ENCODE data around the gene MAML3. TPM values are rescaled to one million over a fixed set of nuclear protein-coding genes. Genes with fewer than 3 reads are reported as not detected.

Gene MAML3
- total and polyA plus RNA-seq, 7 experiments from 2014 or later = 0.53 to 9.4 (median 3.3) TPM

GRCh38 chr4:140069066-140069465, 84.9 kb downstream of the MAML3 start:
- H3K36me3 ChIP-seq (ENCODE audit: control insufficient read depth in 2 of 3, insufficient read depth in 3 of 3, low read length in 3 of 3) = no peaks in the 10 kb centered on the region
- H3K4me3 Mint-ChIP-seq = peak overlapping the region in 5 of 10 donors; percentile 2 to 77 (median 58)
- peaks cover 0 to 9% (median 0%) of the 10 kb centered on the region in 5 donors for H3K36me3 Mint-ChIP-seq
- H3K4me1 Mint-ChIP-seq = peaks cover 33 to 53% (median 44%) of the 10 kb centered on the region in 7 donors
- no peaks in the 10 kb centered on the region for H3K27me3 ChIP-seq (ENCODE audit: control insufficient read depth in 2 of 2, insufficient read depth in 2 of 2, low read length in 2 of 2)
- H3K27ac Mint-ChIP-seq = peak overlapping the region in 6 of 9 donors; percentile 70 to 98 (median 83)
- DNase-seq (no peak), ATAC-seq (no peak)
- H3K9me3 Mint-ChIP-seq = peaks cover 0 to 1% (median 0%) of the 10 kb centered on the region in 11 donors
- no peaks in the 10 kb centered on the region for H3K9me3 ChIP-seq (ENCODE audit: control insufficient read depth in 2 of 3, low read length in 3 of 3)
- peaks cover 18 to 24% of the 10 kb centered on the region in 2 donors for H3K4me1 ChIP-seq (ENCODE audit: control insufficient read depth in 2 of 2, insufficient read depth in 2 of 2, low read length in 2 of 2)
- no peak overlapping the region for H3K4me3 ChIP-seq (ENCODE audit: low read length)
- ChIA-PET POLR2A (interaction anchor here (0.7 kb wide), 1 partner anchor 20 kb away, joined by 3 read pairs; no protein-coding TSS in a partner anchor), CTCF (no interaction called here)
- intact Hi-C loops (cut with micrococcal nuclease) = no loop called here
- no peak overlapping the region for H3K27ac ChIP-seq (ENCODE audit: low read depth, low read length)
- peaks cover 0 to 73% (median 0%) of the 10 kb centered on the region in 5 donors for H3K27me3 Mint-ChIP-seq

GRCh38 chr4:140068271-140068670, 85.7 kb downstream of the MAML3 start:
- ATAC-seq (no peak), DNase-seq (no peak)
- no peaks in the 10 kb centered on the region for H3K36me3 ChIP-seq (ENCODE audit: control insufficient read depth in 2 of 3, insufficient read depth in 3 of 3, low read length in 3 of 3)
- peaks cover 0 to 73% (median 0%) of the 10 kb centered on the region in 5 donors for H3K27me3 Mint-ChIP-seq
- ChIA-PET CTCF (no interaction called here), POLR2A (interaction anchor here (0.7 kb wide), 1 partner anchor 19 kb away, joined by 3 read pairs; no protein-coding TSS in a partner anchor)
- peaks cover 0 to 5% (median 0%) of the 10 kb centered on the region in 5 donors for H3K36me3 Mint-ChIP-seq
- H3K4me3 Mint-ChIP-seq = no peak overlapping the region
- H3K4me1 Mint-ChIP-seq = peaks cover 32 to 49% (median 40%) of the 10 kb centered on the region in 7 donors
- intact Hi-C loops (cut with micrococcal nuclease) = no loop called here
- peaks cover 18 to 24% of the 10 kb centered on the region in 2 donors for H3K4me1 ChIP-seq (ENCODE audit: control insufficient read depth in 2 of 2, insufficient read depth in 2 of 2, low read length in 2 of 2)
- no peak overlapping the region for H3K27ac ChIP-seq (ENCODE audit: low read depth, low read length)
- peak overlapping the region in 3 of 9 donors; percentile 32 to 46 (median 46) for H3K27ac Mint-ChIP-seq
- no peak overlapping the region for H3K4me3 ChIP-seq (ENCODE audit: low read length)
- H3K9me3 Mint-ChIP-seq = peaks cover 0 to 1% (median 0%) of the 10 kb centered on the region in 11 donors
- H3K9me3 ChIP-seq (ENCODE audit: control insufficient read depth in 2 of 3, low read length in 3 of 3) = no peaks in the 10 kb centered on the region
- H3K27me3 ChIP-seq (ENCODE audit: control insufficient read depth in 2 of 2, insufficient read depth in 2 of 2, low read length in 2 of 2) = no peaks in the 10 kb centered on the region

- H3K4me1 Mint-ChIP-seq = peaks cover 15 to 39% (median 29%) of the 10 kb centered on the region in 7 donors
Measured at GRCh38 chr4:140066031-140066930, 87.7 kb downstream of the MAML3 start.

GRCh38 chr4:140065393-140065792, 88.6 kb downstream of the MAML3 start:
- Mint-ChIP-seq H3K27me3 (peaks cover 0 to 78% (median 0%) of the 10 kb centered on the region in 5 donors), H3K36me3 (peaks cover 0 to 4% (median 0%) of the 10 kb centered on the region in 5 donors), H3K4me1 (peaks cover 11 to 39% (median 29%) of the 10 kb centered on the region in 7 donors), H3K4me3 (no peak overlapping the region), H3K9me3 (no peaks in the 10 kb centered on the region), H3K27ac (no peak overlapping the region)
- H3K27me3 ChIP-seq (ENCODE audit: control insufficient read depth in 2 of 2, insufficient read depth in 2 of 2, low read length in 2 of 2) = no peaks in the 10 kb centered on the region
- ATAC-seq (no peak), DNase-seq (no peak)
- no peak overlapping the region for H3K4me3 ChIP-seq (ENCODE audit: low read length)
- peaks cover 0 to 4% of the 10 kb centered on the region in 2 donors for H3K4me1 ChIP-seq (ENCODE audit: control insufficient read depth in 2 of 2, insufficient read depth in 2 of 2, low read length in 2 of 2)
- POLR2A ChIA-PET = interaction anchor here (0.6 kb wide), 1 partner anchor 1035 kb away, joined by 3 read pairs; no protein-coding TSS in a partner anchor
- intact Hi-C loops (cut with micrococcal nuclease) = no loop called here
- H3K9me3 ChIP-seq (ENCODE audit: control insufficient read depth in 2 of 3, low read length in 3 of 3) = no peaks in the 10 kb centered on the region
- no peaks in the 10 kb centered on the region for H3K36me3 ChIP-seq (ENCODE audit: control insufficient read depth in 2 of 3, insufficient read depth in 3 of 3, low read length in 3 of 3)
- no peak overlapping the region for H3K27ac ChIP-seq (ENCODE audit: low read depth, low read length)
- CTCF ChIA-PET = no interaction called here

More at GRCh38 chr4:140066031-140066930, 87.7 kb downstream of the MAML3 start:
- Mint-ChIP-seq H3K27me3 (peaks cover 0 to 72% (median 0%) of the 10 kb centered on the region in 5 donors), H3K9me3 (no peaks in the 10 kb centered on the region), H3K4me3 (no peak overlapping the region), H3K36me3 (peaks cover 0 to 5% (median 0%) of the 10 kb centered on the region in 5 donors), H3K27ac (peak overlapping the region in 2 of 9 donors; percentile 27 to 46)
- Histone ChIP-seq H3K9me3 (ENCODE audit: control insufficient read depth in 2 of 3, low read length in 3 of 3) (no peaks in the 10 kb centered on the region), H3K4me3 (ENCODE audit: low read length) (no peak overlapping the region), H3K36me3 (ENCODE audit: control insufficient read depth in 2 of 3, insufficient read depth in 3 of 3, low read length in 3 of 3) (no peaks in the 10 kb centered on the region), H3K4me1 (ENCODE audit: control insufficient read depth in 2 of 2, insufficient read depth in 2 of 2, low read length in 2 of 2) (peaks cover 9 to 12% of the 10 kb centered on the region in 2 donors), H3K27ac (ENCODE audit: low read depth, low read length) (no peak overlapping the region), H3K27me3 (ENCODE audit: control insufficient read depth in 2 of 2, insufficient read depth in 2 of 2, low read length in 2 of 2) (no peaks in the 10 kb centered on the region)
- ChIA-PET POLR2A (no interaction called here), CTCF (no interaction called here)
- no peak for DNase-seq
- no peak for ATAC-seq
- intact Hi-C loops (cut with micrococcal nuclease) = no loop called here

DNA sequence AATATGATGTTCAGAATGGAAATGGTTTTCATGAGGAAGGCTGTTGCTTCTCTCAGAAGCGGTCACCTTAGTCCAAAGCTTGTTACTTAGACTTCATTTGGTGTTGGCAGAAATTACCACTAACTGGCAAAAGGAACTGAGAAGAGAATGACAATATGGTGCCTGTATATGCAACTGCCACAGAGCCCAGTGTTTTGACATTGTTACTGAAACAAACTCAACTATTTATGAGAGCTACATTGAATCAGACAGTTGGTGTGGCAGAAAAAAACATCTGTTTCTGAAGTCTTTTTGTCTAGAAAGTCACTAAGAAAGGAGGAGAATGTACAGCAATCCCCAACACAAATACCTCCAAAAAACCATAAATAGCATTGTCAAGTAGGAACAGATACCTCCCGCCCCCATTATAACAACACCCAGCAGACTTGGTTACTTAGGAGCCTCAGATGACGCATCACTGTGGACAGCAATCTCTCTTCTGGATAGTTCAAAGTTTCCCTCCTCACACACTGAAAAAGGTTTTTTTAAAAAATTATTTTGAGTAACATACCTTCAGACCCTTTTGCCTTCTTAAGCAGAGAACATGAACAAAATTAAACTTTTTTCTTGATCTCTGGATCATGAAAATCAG, 92.2 kb downstream of the MAML3 start:
- CTCF ChIA-PET = interaction anchor here (1.2 kb wide), 1 partner anchor 8 kb away, joined by 3 read pairs; no protein-coding TSS in a partner anchor
- POLR2A ChIA-PET = interaction anchor here (0.6 to 1.8 kb wide), 5 partner anchors 9 to 90 kb away, joined by 3 to 11 read pairs (median 3); no protein-coding TSS in a partner anchor

GRCh38 chr4:140061194-140061593, 92.8 kb downstream of the MAML3 start:
- Mint-ChIP-seq H3K36me3 (no peaks in the 10 kb centered on the region), H3K4me3 (peak overlapping the region in 8 of 10 donors; percentile 66 to 91 (median 72)), H3K4me1 (peaks cover 5 to 32% (median 29%) of the 10 kb centered on the region in 7 donors), H3K27me3 (peaks cover 0 to 74% (median 0%) of the 10 kb centered on the region in 5 donors), H3K9me3 (no peaks in the 10 kb centered on the region), H3K27ac (peak overlapping the region in 8 of 9 donors; percentile 74 to 97 (median 84))
- Histone ChIP-seq H3K36me3 (ENCODE audit: control insufficient read depth in 2 of 3, insufficient read depth in 3 of 3, low read length in 3 of 3) (no peaks in the 10 kb centered on the region), H3K9me3 (ENCODE audit: control insufficient read depth in 2 of 3, low read length in 3 of 3) (no peaks in the 10 kb centered on the region), H3K27ac (ENCODE audit: low read depth, low read length) (peak overlapping the region; percentile 23), H3K4me3 (ENCODE audit: low read length) (no peak overlapping the region), H3K4me1 (ENCODE audit: control insufficient read depth in 2 of 2, insufficient read depth in 2 of 2, low read length in 2 of 2) (peaks cover 0 to 4% of the 10 kb centered on the region in 2 donors), H3K27me3 (ENCODE audit: control insufficient read depth in 2 of 2, insufficient read depth in 2 of 2, low read length in 2 of 2) (no peaks in the 10 kb centered on the region)
- ATAC-seq (peak; percentile 75), DNase-seq (peak in 6 of 9 donors; percentile 25 to 59 (median 46))
- ChIA-PET POLR2A (interaction anchor here (0.5 to 1.8 kb wide), 7 partner anchors 10 to 323 kb away, joined by 3 to 11 read pairs (median 3); no protein-coding TSS in a partner anchor), CTCF (interaction anchor here (1.2 kb wide), 1 partner anchor 8 kb away, joined by 3 read pairs; no protein-coding TSS in a partner anchor)
- intact Hi-C loops (cut with micrococcal nuclease) = loop anchor here in 1 of 2 donors (1.0 kb wide), 1 partner anchor 10 kb away; no protein-coding TSS in a partner anchor

More for the DNA sequence above, 92.2 kb downstream of the MAML3 start:
- Histone ChIP-seq H3K4me3 (ENCODE audit: low read length) (no peak overlapping the region), H3K4me1 (ENCODE audit: control insufficient read depth in 2 of 2, insufficient read depth in 2 of 2, low read length in 2 of 2) (peaks cover 0 to 4% of the 10 kb centered on the region in 2 donors), H3K36me3 (ENCODE audit: control insufficient read depth in 2 of 3, insufficient read depth in 3 of 3, low read length in 3 of 3) (no peaks in the 10 kb centered on the region), H3K27me3 (ENCODE audit: control insufficient read depth in 2 of 2, insufficient read depth in 2 of 2, low read length in 2 of 2) (no peaks in the 10 kb centered on the region), H3K27ac (ENCODE audit: low read depth, low read length) (no peak overlapping the region), H3K9me3 (ENCODE audit: control insufficient read depth in 2 of 3, low read length in 3 of 3) (no peaks in the 10 kb centered on the region)
- no peaks in the 10 kb centered on the region for H3K9me3 Mint-ChIP-seq
- DNase-seq (no peak), ATAC-seq (no peak)
- H3K36me3 Mint-ChIP-seq = no peaks in the 10 kb centered on the region
- intact Hi-C loops (cut with micrococcal nuclease) = loop anchor here in 1 of 2 donors (1.0 kb wide), 1 partner anchor 10 kb away; no protein-coding TSS in a partner anchor
- H3K4me3 Mint-ChIP-seq = peak overlapping the region in 2 of 10 donors; percentile 67 to 91
- peak overlapping the region in 8 of 9 donors; percentile 74 to 97 (median 84) for H3K27ac Mint-ChIP-seq
- H3K4me1 Mint-ChIP-seq = peaks cover 5 to 32% (median 27%) of the 10 kb centered on the region in 7 donors
- peaks cover 0 to 75% (median 0%) of the 10 kb centered on the region in 5 donors for H3K27me3 Mint-ChIP-seq

All from naive thymus-derived CD4-positive, alpha-beta T cell (primary cell).